GM12878 (cell line): ENCODE results near the gene ACVR1C. TPM values are rescaled to one million over a fixed set of nuclear protein-coding genes. Genes with fewer than 3 reads are reported as not detected.
A peak's percentile ranks its signal among the peaks of the same experiment; 100 is the strongest.

Experiments
- ATAC-seq: fragments of 200-7000 bp; cut with Tn5 transposase; 3 replicates; pipeline ENCODE4 v1.9.1; 2020; ENCODE audit warnings: mild to moderate bottlenecking, moderate library complexity
- BruUV-seq: library from RNA; stranded (reverse); fragments of 400-500 nt; replicated peaks from 2 replicates; lab custom pipeline; 2021; lab: Mats Ljungman, UMichigan
- CTCF ChIA-PET: fragments of 300-600 bp; sonication (Branson Sonifier 250); formaldehyde crosslinking; extraction: SDS; loops from one replicate; lab custom pipeline; 2021; ENCODE audit warnings: inconsistent platforms; lab: Yijun Ruan, JAX
- POLR2A ChIA-PET: fragments of 350-600 bp; formaldehyde crosslinking; extraction: SDS; loops from one replicate; lab custom pipeline; 2021; ENCODE audit warnings: inconsistent platforms; lab: Charles Lee
- RAD21 ChIA-PET: fragments of 300-600 bp; sonication (Branson Sonifier 250); formaldehyde crosslinking; loops from one replicate; lab custom pipeline; 2023; ENCODE audit warnings: antibody characterized with exemption; ENCODE audit not compliant: unreplicated experiment; lab: Charles Lee
- SMC1A ChIA-PET: fragments of 300-600 bp; sonication (Branson Sonifier 250); formaldehyde crosslinking; loops from one replicate; lab custom pipeline; 2023; ENCODE audit not compliant: unreplicated experiment, uncharacterized antibody; lab: Charles Lee
- DNase-seq: peaks from one replicate; pipeline ENCODE4 v3.0.0-alpha.2; 2011; ENCODE audit warnings: low read depth, low spot score
- FAIRE-seq: peaks from 3 replicates; lab custom pipeline; 2011; peaks lifted over from hg19 to GRCh38; lab: Jason Lieb, UNC
- H2AFZ ChIP-seq: 2 replicates; pipeline ENCODE4 v1.6.0; 2011; ENCODE audit warnings: low read depth, low read length, control low read depth; ENCODE audit not compliant: control insufficient read depth
- H3K27ac ChIP-seq: 2 replicates; pipeline ENCODE4 v1.5.1; 2011; ENCODE audit warnings: control low read depth; ENCODE audit not compliant: control insufficient read depth, insufficient read depth
- H3K27me3 ChIP-seq, 2 experiments: replicated peaks in 1 of 2; 2 replicates each; pipeline versions ENCODE4 v1.6.0 to v1.6.1; 2011; ENCODE audit warnings: low read length in 1 of 2; ENCODE audit not compliant: control insufficient read depth in 2 of 2, insufficient read depth in 2 of 2
- H3K36me3 ChIP-seq, 2 experiments: 2 replicates each; pipeline ENCODE4 v1.5.1; 2011; ENCODE audit warnings: low read length in 1 of 2; ENCODE audit not compliant: control insufficient read depth in 2 of 2, insufficient read depth in 2 of 2
- H3K4me1 ChIP-seq: 2 replicates; pipeline ENCODE4 v1.6.1; 2011; ENCODE audit warnings: mild to moderate bottlenecking, low read length, moderate library complexity, mixed read lengths; ENCODE audit not compliant: control insufficient read depth, insufficient read depth
- H3K4me2 ChIP-seq: 2 replicates; pipeline ENCODE4 v1.6.0; 2011; ENCODE audit warnings: control low read depth; ENCODE audit not compliant: control insufficient read depth, insufficient read depth
- H3K4me3 ChIP-seq: fragments of 200-600 bp; sonication (generic); 2 replicates; pipeline ENCODE4 v1.5.1; 2016
- H3K79me2 ChIP-seq: 2 replicates; pipeline ENCODE4 v1.6.0; 2011; ENCODE audit warnings: low read length; ENCODE audit not compliant: control insufficient read depth, insufficient read depth
- H3K9ac ChIP-seq: 2 replicates; pipeline ENCODE4 v1.8.0; 2011; ENCODE audit warnings: low read length, control low read depth, mixed read lengths; ENCODE audit not compliant: control insufficient read depth, insufficient read depth
- H3K9me3 ChIP-seq: replicated peaks from 3 replicates; pipeline ENCODE4 v1.5.1; 2011; ENCODE audit warnings: mild to moderate bottlenecking, low read length; ENCODE audit not compliant: control insufficient read depth, insufficient read depth
- H4K20me1 ChIP-seq: 2 replicates; pipeline ENCODE4 v1.6.0; 2011; ENCODE audit not compliant: control insufficient read depth, insufficient read depth
- BCL11A ChIP-seq: IDR thresholded peaks from 2 replicates; pipeline ENCODE4 v1.6.1; 2011; ENCODE audit warnings: low read depth, low read length
- CHD4 ChIP-seq: fragments of 200-600 bp; sonication (generic); IDR thresholded peaks from 2 replicates; pipeline ENCODE4 v1.6.1; 2016; ENCODE audit warnings: mild to moderate bottlenecking
- CTCF ChIP-seq, 3 experiments: IDR thresholded peaks in 2 of 3; conservative IDR thresholded peaks in 1 of 3; 2 replicates each; pipeline ENCODE4 v1.5.1; 2011; ENCODE audit warnings: low read depth in 3 of 3, low read length in 3 of 3, mild to moderate bottlenecking in 3 of 3, control low read depth in 2 of 3, moderate library complexity in 2 of 3, inconsistent platforms in 1 of 3, mixed read lengths in 1 of 3; ENCODE audit not compliant: control insufficient read depth in 2 of 3, insufficient read depth in 1 of 3; ENCODE audit errors: extremely low read depth in 1 of 3
- FOXK2 ChIP-seq: fragments of 450-650 bp; IDR thresholded peaks from 2 replicates; pipeline ENCODE4 v1.6.1; 2017; ENCODE audit warnings: mild to moderate bottlenecking, moderate library complexity
- IRF4 ChIP-seq: IDR thresholded peaks from 2 replicates; pipeline ENCODE4 v1.6.1; 2011; ENCODE audit warnings: low read depth, low read length
- MEF2B ChIP-seq: fragments of 450-650 bp; IDR thresholded peaks from 2 replicates; pipeline ENCODE4 v1.6.1; 2018; ENCODE audit warnings: mild to moderate bottlenecking, moderate library complexity; ENCODE audit not compliant: partially characterized antibody, poor library complexity, severe bottlenecking
- MXI1 ChIP-seq: fragments of 150-350 bp; IDR thresholded peaks from 2 replicates; pipeline ENCODE4 v1.6.1; 2011; ENCODE audit warnings: low read depth, mild to moderate bottlenecking, inconsistent platforms, low read length, improper control_type of control experiment
- NRF1 ChIP-seq: conservative IDR thresholded peaks from 2 replicates; pipeline ENCODE4 v1.6.1; 2011; ENCODE audit warnings: mild to moderate bottlenecking, low read depth, low read length, improper control_type of control experiment
- PBX3 ChIP-seq: IDR thresholded peaks from 2 replicates; pipeline ENCODE4 v1.6.1; 2011; ENCODE audit warnings: mild to moderate bottlenecking, low read depth, low read length, moderate library complexity; ENCODE audit not compliant: insufficient replicate concordance
- SIN3A ChIP-seq: IDR thresholded peaks from 2 replicates; pipeline ENCODE4 v1.6.1; 2012; ENCODE audit warnings: low read depth, low read length, improper control_type of control experiment
- ZBED1 ChIP-seq: IDR thresholded peaks from 2 replicates; pipeline ENCODE4 v1.6.1; 2016; ENCODE audit warnings: borderline replicate concordance
- WGBS: methylation state at CpG from one replicate; pipeline ENCODE4 v1.1.6; 2016; ENCODE audit warnings: low lambda C conversion rate; ENCODE audit not compliant: insufficient replicate concordance, insufficient coverage; ENCODE audit errors: missing lambda C conversion rate; 5-methylcytosine and 5-hydroxymethylcytosine counted together
- in situ Hi-C: fragments of 300-500 bp; cut with MboI; formaldehyde crosslinking; loops from 9 replicates; pipeline ENCODE4 v1.14.3; 2018; ENCODE audit warnings: mixed read lengths
- intact Hi-C: fragments of 100-400 bp; cut with micrococcal nuclease; formaldehyde crosslinking; loops from one replicate; pipeline ENCODE4 v1.14.2; 2022; ENCODE audit not compliant: unreplicated experiment
- polyA plus RNA-seq, 11 experiments: library from polyadenylated mRNA; depleted of rRNA in 4 of 11; unstranded in 6 of 11; stranded (reverse) in 5 of 11; fragments of >200 nt; fragmentation: Nextera tagmentation in 4 of 11; fragmentation: Illumina TruSeq in 1 of 11; extraction: Ambion mirVana in 4 of 11; extraction: Trizol in 1 of 11; gene quantifications; 1 replicate in 1 of 11; 2 replicates in 10 of 11; pipeline versions ENCODE4 v1.2.1 to v1.2.3, GENCODE V29; 2011 to 2016; ENCODE audit warnings: inconsistent platforms in 2 of 11, missing spikeins in 2 of 11, low read depth in 1 of 11
- total RNA-seq, 4 experiments: library from RNA; depleted of rRNA in 3 of 4; stranded (reverse); fragments of >200 nt in 3 of 4; fragmentation: Illumina TruSeq in 1 of 4; extraction: Trizol in 1 of 4; gene quantifications; 2 replicates each; pipeline versions ENCODE4 v1.2.1 to v1.2.3, GENCODE V29; 2013 to 2021

The ACVR1C gene
- total and polyA plus RNA-seq, 10 of the 15 experiments (the other 5 are each of a cell fraction or from before 2014, with no cell fraction given) = not detected

- Histone ChIP-seq H3K9me3 (no peaks in the 10 kb centered on the region), H3K9ac (no peak overlapping the region), H3K4me2 (no peak overlapping the region), H3K27ac (no peak overlapping the region), H3K4me3 (no peak overlapping the region), H3K36me3 (no peaks in the 10 kb centered on the region), H3K4me1 (no peaks in the 10 kb centered on the region), H3K27me3 (no peaks in the 10 kb centered on the region; a peak in 1 of 4 replicates), H2AFZ (peak overlapping the region; percentile 4; the same call in 1 of the 2 replicates), H3K79me2 (no peaks in the 10 kb centered on the region), H4K20me1 (no peaks in the 10 kb centered on the region)
- POLR2A ChIA-PET = no interaction called here
- CTCF ChIA-PET = interaction anchor here (0.8 to 1.1 kb wide), 2 partner anchors 9 to 198 kb away, joined by 3 to 4 read pairs; no protein-coding TSS in a partner anchor
- DNase-seq (no peak), ATAC-seq (0 out of 3 replicates have a peak, but pooled peaks have one; percentile 16), FAIRE-seq (no peak)
- intact Hi-C loops (no loop called here), in situ Hi-C loops (no loop called here)
- 29% methylated on average over 2 of the region's 2 CpGs for WGBS
- SMC1A ChIA-PET = no interaction called here
- no TSS peak for BruUV-seq
- no peak for TF ChIP-seq FOXK2
- no peak for TF ChIP-seq ZBED1
- no peak for TF ChIP-seq BCL11A
- TF ChIP-seq PBX3 = no peak
- TF ChIP-seq NRF1 = no peak
- no peak for TF ChIP-seq MXI1
- no peak for TF ChIP-seq CTCF (IDR thresholded peaks at IDR 0.05 in 2 of 3, conservative IDR thresholded peaks at IDR 0.05 in 1 of 3; ENCODE audit: control insufficient read depth in 2 of 3, extremely low read depth in 1 of 3, insufficient read depth in 1 of 3, low read depth in 3 of 3, low read length in 3 of 3)
- TF ChIP-seq CHD4 = no peak
- no peak for TF ChIP-seq IRF4
- no peak for TF ChIP-seq MEF2B
- TF ChIP-seq SIN3A = no peak
- RAD21 ChIA-PET = interaction anchor here (1.0 kb wide), 1 partner anchor 199 kb away, joined by 3 read pairs; no protein-coding TSS in a partner anchor
Observed at GRCh38 chr2:157501026-157501425, 127.6 kb downstream of the ACVR1C start.
